ENCODE results near the gene NPC2.

NPC2 gene

DNA sequence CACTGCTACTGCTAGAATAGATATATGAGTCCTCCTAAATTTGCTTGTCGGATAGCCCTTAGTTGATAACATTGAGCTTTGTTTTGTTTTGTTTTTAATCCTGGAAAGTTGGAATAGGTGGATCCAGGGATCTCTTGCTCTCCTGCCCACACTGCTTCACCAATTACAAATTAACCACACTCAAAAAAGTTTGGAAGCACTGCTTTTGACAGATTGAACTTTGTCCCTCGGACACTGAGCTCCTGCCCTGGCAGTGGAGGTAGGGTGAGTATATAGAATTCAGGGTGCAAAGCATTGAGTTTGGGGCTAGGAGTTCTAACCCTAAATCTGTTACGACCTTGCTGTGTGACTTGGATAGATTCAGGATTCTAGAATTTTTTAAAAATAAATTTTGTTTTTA, 52.0 kb downstream of the NPC2 start:
- Mint-ChIP-seq H3K4me1 (no peaks in the 10 kb centered on the region), H3K27me3 (ENCODE audit: low read depth) (peaks cover 5% of the 10 kb centered on the region), H3K9me3 (no peaks in the 10 kb centered on the region), H3K36me3 (ENCODE audit: low read depth) (no peaks in the 10 kb centered on the region), H3K27ac (no peak overlapping the region), H3K4me3 (no peak overlapping the region)
- TF ChIP-seq, protein P1, sequence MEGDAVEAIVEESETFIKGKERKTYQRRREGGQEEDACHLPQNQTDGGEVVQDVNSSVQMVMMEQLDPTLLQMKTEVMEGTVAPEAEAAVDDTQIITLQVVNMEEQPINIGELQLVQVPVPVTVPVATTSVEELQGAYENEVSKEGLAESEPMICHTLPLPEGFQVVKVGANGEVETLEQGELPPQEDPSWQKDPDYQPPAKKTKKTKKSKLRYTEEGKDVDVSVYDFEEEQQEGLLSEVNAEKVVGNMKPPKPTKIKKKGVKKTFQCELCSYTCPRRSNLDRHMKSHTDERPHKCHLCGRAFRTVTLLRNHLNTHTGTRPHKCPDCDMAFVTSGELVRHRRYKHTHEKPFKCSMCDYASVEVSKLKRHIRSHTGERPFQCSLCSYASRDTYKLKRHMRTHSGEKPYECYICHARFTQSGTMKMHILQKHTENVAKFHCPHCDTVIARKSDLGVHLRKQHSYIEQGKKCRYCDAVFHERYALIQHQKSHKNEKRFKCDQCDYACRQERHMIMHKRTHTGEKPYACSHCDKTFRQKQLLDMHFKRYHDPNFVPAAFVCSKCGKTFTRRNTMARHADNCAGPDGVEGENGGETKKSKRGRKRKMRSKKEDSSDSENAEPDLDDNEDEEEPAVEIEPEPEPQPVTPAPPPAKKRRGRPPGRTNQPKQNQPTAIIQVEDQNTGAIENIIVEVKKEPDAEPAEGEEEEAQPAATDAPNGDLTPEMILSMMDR (IDR thresholded peaks at IDR 0.05; ENCODE audit: unreplicated experiment in 3 of 3) = no peak

DNA sequence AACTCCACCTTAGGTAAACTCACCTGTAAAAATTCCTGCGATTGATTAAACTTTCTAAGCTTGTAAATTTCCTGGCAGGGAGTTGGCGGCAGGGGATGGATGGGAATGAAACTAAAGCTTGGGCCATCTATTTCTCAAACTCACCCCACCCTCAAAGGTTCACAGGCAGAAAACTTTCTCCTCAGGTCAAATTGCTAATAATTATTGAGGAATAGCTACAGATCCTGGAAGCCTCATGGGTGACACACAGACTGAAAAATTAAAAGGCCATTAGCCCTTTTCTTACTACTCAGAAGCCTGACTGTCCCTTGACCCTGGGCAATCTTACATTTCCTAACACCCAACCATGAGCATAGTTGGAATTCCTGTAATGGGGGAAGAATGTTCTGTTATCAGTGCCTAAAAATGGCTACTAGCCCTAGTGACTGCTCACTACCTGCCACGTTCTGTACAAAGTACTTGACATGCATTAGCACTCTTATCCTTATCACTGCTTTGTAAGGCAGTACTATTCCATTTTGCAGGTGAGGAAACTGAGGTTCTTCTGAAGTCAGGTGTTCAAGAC, 54.7 kb downstream of the NPC2 start:
- Mint-ChIP-seq H3K4me1 (no peaks in the 10 kb centered on the region), H3K9me3 (no peaks in the 10 kb centered on the region), H3K27me3 (ENCODE audit: low read depth) (peaks cover 5% of the 10 kb centered on the region), H3K27ac (no peak overlapping the region), H3K36me3 (ENCODE audit: low read depth) (no peaks in the 10 kb centered on the region), H3K4me3 (no peak overlapping the region)
- TF ChIP-seq, protein P1 (IDR thresholded peaks at IDR 0.05; ENCODE audit: unreplicated experiment in 3 of 3) = no peak

DNA sequence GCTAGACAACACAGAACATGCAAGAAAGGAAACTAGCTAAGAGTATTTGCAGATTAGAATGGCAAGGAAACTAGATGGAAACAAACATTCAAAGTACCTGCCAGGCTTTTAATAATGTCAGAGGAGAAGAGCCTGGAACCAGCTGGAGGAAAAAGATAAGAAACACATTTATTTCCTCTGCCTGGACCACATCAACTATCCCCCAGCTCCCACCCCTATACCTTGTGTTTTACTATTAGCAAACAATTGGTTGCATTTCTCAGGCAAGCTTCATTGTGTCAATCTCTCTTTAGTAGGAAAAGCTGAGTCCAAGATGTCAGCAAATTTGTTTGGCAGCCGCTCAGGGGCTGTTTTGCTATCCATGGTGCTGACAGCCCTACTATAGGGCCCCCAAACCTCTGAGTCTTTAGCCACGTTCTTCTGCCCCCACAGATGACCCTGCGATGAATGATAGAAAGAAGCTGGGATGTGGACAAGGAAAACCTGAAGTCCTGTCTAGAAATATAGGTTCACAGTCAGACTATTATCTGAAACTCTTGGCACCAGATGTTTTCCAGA, 55.5 kb downstream of the NPC2 start:
- TF ChIP-seq, protein P1 (IDR thresholded peaks at IDR 0.05; ENCODE audit: unreplicated experiment in 3 of 3) = no peak
- Mint-ChIP-seq H3K4me1 (no peaks in the 10 kb centered on the region), H3K36me3 (ENCODE audit: low read depth) (no peaks in the 10 kb centered on the region), H3K27me3 (ENCODE audit: low read depth) (peaks cover 8% of the 10 kb centered on the region), H3K9me3 (no peaks in the 10 kb centered on the region), H3K4me3 (no peak overlapping the region), H3K27ac (no peak overlapping the region)

DNA sequence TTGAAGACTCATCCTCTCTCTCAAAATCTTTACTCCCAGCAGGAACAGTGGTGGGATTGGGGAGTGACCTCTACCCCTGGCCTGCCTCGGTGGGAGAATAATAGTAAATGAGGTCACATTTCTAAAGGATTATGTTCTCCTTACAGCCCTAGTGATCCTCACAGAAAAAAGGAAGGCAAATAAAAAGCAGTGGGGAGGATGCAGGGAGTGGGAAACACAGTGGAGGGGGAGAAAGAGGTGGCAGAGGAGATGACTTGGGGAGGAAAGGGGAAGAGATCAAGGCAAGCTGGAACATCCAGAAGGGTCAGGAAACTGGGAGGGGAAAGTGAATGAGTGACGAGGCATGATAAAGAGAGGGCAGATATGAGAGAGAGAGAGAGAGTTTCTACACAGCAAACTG, 58.8 kb downstream of the NPC2 start:
- Mint-ChIP-seq H3K36me3 (ENCODE audit: low read depth) (no peaks in the 10 kb centered on the region), H3K4me1 (no peaks in the 10 kb centered on the region), H3K4me3 (no peak overlapping the region), H3K27me3 (ENCODE audit: low read depth) (peaks cover 36% of the 10 kb centered on the region), H3K27ac (no peak overlapping the region), H3K9me3 (no peaks in the 10 kb centered on the region)
- TF ChIP-seq, protein P1 (IDR thresholded peaks at IDR 0.05; ENCODE audit: unreplicated experiment in 3 of 3) = no peak

DNA sequence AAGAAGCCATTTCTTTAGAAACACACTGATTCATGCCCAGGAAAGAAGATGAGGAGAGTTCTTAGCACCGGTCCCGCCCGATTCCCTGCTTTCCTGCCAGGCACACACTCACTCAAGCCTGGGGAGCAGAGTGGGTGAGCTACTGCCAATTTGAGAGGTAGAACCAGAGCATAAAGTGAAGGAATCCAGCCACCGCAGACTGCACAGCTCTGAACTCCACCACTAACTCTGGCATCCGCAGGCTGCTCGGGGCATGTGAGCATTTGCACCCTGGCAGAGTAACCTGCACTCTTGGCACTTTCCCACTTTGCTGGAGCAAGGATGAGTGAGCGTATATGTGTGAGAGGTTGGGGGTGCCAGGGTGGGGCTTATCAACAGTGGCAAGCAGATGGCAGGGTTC, 63.1 kb downstream of the NPC2 start:
- H3K27me3 Mint-ChIP-seq (ENCODE audit: low read depth) = peaks cover 64% of the 10 kb centered on the region
- H3K36me3 Mint-ChIP-seq (ENCODE audit: low read depth) = no peaks in the 10 kb centered on the region
- TF ChIP-seq, protein P1 (IDR thresholded peaks at IDR 0.05; ENCODE audit: unreplicated experiment in 3 of 3) = no peak
- H3K9me3 Mint-ChIP-seq = no peaks in the 10 kb centered on the region
- H3K4me1 Mint-ChIP-seq = no peaks in the 10 kb centered on the region
- H3K27ac Mint-ChIP-seq = no peak overlapping the region
- no peak overlapping the region for H3K4me3 Mint-ChIP-seq
